Measurements from ENCODE around the gene RGS19.
A peak's percentile ranks its signal among the peaks of the same experiment; 100 is the strongest.
"Not testable (repeated sequence)": the region's sequence is repeated elsewhere in the genome, so short reads cannot be mapped to it uniquely, and the experiment has no call there.

The RGS19 gene, protein sequence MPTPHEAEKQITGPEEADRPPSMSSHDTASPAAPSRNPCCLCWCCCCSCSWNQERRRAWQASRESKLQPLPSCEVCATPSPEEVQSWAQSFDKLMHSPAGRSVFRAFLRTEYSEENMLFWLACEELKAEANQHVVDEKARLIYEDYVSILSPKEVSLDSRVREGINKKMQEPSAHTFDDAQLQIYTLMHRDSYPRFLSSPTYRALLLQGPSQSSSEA

DNA sequence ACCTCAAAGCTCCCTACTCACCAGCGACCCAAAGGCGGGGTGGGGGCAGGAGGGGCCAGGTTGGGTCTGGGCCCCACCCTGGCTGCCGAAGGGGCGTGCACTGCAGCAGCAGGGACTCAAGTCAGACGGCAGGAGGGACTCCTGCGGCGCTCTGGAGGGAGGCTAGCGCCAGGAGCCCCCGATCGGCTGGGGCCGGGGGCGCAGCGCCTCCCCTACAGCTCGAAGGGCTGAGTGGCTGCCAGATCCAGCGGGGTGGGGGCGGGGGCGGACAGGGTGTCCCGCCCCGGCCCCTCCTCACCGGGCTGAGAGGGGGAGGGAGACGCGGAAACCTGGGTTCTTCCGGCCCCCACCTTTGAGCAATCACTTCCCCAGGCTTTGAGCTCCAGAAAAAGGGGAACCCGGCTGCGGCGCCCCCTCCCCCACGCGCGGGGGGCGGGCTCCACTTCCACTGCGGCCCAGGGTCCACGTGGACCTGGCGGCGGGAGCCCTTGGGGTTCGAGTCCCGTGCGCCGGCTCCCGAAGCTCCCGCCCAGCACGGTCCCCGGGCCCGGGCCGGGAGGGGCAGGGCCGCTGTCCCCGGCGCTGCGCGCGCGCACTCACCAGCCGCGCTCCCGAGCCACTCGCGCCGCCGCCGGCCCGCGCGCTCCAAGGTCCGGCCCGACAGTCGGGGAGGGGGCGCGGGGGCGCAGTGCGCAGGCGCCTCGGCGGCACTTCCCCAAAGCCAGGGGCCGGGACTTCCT lies at the start of gene RGS19:
TSS of gene RGS19 (minus strand) at position 246 of the 740 bp plus-strand sequence. CDS start 2,632 bp downstream, outside the sequence.
- peaks cover 5% of the 10 kb centered on the region for H3K4me1 ChIP-seq (ENCODE audit: control insufficient read depth, insufficient read depth, low read length)
- H3K36me3 ChIP-seq (ENCODE audit: control insufficient read depth, insufficient read depth, low read length) = no peaks in the 10 kb centered on the region
- H3K9ac ChIP-seq (ENCODE audit: low read depth, low read length) = peak within 1 kb of the TSS; percentile 60
- peak within 1 kb of the TSS; percentile 73 for H3K4me3 ChIP-seq (ENCODE audit: low read depth, low read length)
- no peaks in the 10 kb centered on the region for H3K9me3 ChIP-seq (ENCODE audit: control insufficient read depth, insufficient read depth, low read length)
- peaks cover 29% of the 10 kb centered on the region for H3K27me3 ChIP-seq (ENCODE audit: control insufficient read depth, insufficient read depth, low read length)

DNA sequence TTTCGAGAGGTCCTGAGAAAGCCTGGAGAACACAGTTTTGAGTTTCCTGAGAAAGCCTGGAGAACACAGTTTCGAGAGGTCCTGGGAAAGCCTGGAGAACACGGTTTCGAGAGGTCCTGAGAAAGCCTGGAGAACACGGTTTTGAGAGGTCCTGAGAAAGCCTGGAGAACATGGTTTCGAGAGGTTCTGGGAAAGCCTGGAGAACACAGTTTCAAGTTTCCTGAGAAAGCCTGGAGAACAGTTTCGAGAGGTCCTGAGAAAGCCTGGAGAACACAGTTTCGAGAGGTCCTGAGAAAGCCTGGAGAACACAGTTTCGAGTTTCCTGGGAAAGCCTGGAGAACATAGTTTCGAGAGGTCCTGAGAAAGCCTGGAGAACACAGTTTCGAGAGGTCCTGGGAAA lies 44.2 kb upstream of the RGS19 start:
- not testable (repeated sequence) for H3K9me3 ChIP-seq (ENCODE audit: control insufficient read depth, insufficient read depth, low read length); H3K4me3 ChIP-seq (ENCODE audit: low read depth, low read length); H3K36me3 ChIP-seq (ENCODE audit: control insufficient read depth, insufficient read depth, low read length); H3K9ac ChIP-seq (ENCODE audit: low read depth, low read length); H3K27me3 ChIP-seq (ENCODE audit: control insufficient read depth, insufficient read depth, low read length); H3K4me1 ChIP-seq (ENCODE audit: control insufficient read depth, insufficient read depth, low read length)

DNA sequence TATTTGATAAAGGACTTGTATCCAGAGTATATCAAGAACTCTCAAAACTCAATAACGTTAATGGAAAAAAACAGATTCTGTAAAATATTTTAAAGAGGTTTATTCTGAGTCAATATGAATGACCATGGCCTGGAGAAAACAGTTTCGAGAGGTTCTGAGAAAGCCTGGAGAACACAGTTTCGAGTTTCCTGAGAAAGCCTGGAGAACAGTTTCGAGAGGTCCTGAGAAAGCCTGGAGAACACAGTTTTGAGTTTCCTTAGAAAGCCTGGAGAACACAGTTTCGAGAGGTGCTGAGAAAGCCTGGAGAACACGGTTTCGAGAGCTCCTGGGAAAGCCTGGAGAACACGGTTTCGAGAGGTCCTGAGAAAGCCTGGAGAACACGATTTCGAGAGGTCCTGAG lies 43.6 kb upstream of the RGS19 start:
- not testable (repeated sequence) for H3K4me1 ChIP-seq (ENCODE audit: control insufficient read depth, insufficient read depth, low read length); H3K4me3 ChIP-seq (ENCODE audit: low read depth, low read length); H3K36me3 ChIP-seq (ENCODE audit: control insufficient read depth, insufficient read depth, low read length); H3K27me3 ChIP-seq (ENCODE audit: control insufficient read depth, insufficient read depth, low read length); H3K9me3 ChIP-seq (ENCODE audit: control insufficient read depth, insufficient read depth, low read length); H3K9ac ChIP-seq (ENCODE audit: low read depth, low read length)

DNA sequence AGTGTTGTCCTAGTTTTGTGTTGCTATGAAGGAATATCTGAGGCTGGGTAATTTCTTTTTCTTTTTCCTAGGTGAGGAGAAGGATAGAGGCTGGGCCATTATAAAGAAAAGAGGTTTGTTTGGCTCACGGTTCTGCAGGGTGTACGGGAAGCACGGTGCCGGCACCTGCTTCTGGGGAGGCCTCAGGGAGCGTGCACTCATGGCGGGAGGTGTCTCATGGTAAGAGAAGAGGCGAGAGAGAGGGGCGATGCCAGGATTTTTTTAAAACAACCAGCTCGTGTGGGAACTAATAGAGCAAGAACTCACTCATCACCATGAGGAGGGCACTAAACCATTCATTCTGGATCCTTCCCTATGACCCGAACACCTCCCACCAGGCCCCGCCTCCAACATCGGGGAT lies 42.3 kb upstream of the RGS19 start:
- Histone ChIP-seq H3K9ac (ENCODE audit: low read depth, low read length) (no peak overlapping the region), H3K27me3 (ENCODE audit: control insufficient read depth, insufficient read depth, low read length) (no peaks in the 10 kb centered on the region), H3K4me1 (ENCODE audit: control insufficient read depth, insufficient read depth, low read length) (no peaks in the 10 kb centered on the region), H3K9me3 (ENCODE audit: control insufficient read depth, insufficient read depth, low read length) (no peaks in the 10 kb centered on the region), H3K4me3 (ENCODE audit: low read depth, low read length) (no peak overlapping the region), H3K36me3 (ENCODE audit: control insufficient read depth, insufficient read depth, low read length) (no peaks in the 10 kb centered on the region)

DNA sequence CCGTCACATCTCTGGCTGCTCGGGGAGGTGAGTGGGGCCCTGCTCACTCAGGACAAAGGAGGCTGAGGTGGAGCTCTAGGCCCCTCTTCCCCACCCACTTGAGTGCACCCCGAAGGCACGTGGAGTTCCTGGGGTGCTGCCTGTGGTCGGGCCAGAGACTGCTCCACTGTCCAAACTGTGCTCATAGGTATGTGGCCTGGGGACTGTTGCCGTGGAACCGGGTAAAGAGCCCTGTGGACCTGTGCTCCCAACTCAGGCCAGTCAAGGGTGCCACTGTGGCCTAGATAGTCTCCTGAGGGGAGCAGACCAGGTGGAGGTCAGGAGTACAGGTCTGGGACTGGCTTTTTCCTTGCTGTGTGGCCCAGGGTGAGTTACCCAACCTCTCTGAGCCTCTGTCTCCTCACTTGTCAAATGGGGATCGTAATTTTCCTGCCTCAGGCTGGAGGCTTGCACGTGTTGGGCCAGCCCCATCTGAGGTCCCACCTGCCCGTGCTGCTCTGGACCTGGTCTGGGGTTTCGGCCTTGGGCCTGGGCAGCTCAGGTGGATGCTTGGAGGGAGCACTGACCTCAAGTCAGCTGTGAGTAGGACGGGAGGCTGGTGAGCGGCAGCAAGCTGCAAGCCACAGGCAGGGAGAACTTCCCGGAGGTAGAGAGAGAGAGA lies 40.5 kb upstream of the RGS19 start:
- no peak overlapping the region for H3K4me3 ChIP-seq (ENCODE audit: low read depth, low read length)
- no peaks in the 10 kb centered on the region for H3K36me3 ChIP-seq (ENCODE audit: control insufficient read depth, insufficient read depth, low read length)
- no peaks in the 10 kb centered on the region for H3K9me3 ChIP-seq (ENCODE audit: control insufficient read depth, insufficient read depth, low read length)
- H3K4me1 ChIP-seq (ENCODE audit: control insufficient read depth, insufficient read depth, low read length) = no peaks in the 10 kb centered on the region
- H3K9ac ChIP-seq (ENCODE audit: low read depth, low read length) = no peak overlapping the region
- no peaks in the 10 kb centered on the region for H3K27me3 ChIP-seq (ENCODE audit: control insufficient read depth, insufficient read depth, low read length)

DNA sequence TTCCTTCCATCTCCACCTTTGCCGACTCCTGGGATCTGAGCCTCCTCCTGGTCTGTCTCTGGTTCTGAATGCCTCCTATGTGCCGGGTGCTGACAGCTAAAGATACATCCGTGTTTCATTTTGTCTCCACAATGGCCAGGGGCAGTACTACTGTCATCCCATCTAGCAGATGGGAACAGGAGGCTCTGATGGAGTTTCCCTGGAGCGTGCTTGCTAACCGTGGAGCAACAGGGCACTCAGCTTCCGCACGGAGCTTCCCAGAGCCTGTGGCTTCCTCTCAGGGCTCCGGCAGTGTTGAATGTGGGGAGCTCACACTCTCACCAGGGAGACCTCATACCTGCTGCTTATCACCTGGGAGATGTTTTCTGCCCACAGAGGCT lies 40.0 kb upstream of the RGS19 start:
- H3K4me1 ChIP-seq (ENCODE audit: control insufficient read depth, insufficient read depth, low read length) = no peaks in the 10 kb centered on the region
- no peaks in the 10 kb centered on the region for H3K27me3 ChIP-seq (ENCODE audit: control insufficient read depth, insufficient read depth, low read length)
- no peaks in the 10 kb centered on the region for H3K9me3 ChIP-seq (ENCODE audit: control insufficient read depth, insufficient read depth, low read length)
- H3K36me3 ChIP-seq (ENCODE audit: control insufficient read depth, insufficient read depth, low read length) = no peaks in the 10 kb centered on the region
- H3K9ac ChIP-seq (ENCODE audit: low read depth, low read length) = no peak overlapping the region
- H3K4me3 ChIP-seq (ENCODE audit: low read depth, low read length) = no peak overlapping the region

DNA sequence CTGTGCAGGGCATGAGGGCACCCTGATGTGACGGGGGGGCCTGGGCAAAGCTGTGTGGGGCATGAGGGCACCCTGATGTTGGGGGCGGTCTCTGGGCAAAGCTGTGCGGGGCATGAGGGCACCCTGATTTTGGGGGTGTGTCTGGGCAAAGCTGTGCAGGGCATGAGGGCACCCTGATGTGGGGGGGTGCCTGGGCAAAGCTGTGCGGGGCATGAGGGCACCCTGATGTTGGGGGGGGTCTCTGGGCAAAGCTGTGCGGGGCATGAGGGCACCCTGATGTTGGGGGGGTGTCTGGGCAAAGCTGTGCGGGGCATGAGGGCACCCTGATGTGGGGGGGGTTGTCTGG lies 38.1 kb upstream of the RGS19 start:
- H3K9ac ChIP-seq (ENCODE audit: low read depth, low read length) = not testable (repeated sequence)

DNA sequence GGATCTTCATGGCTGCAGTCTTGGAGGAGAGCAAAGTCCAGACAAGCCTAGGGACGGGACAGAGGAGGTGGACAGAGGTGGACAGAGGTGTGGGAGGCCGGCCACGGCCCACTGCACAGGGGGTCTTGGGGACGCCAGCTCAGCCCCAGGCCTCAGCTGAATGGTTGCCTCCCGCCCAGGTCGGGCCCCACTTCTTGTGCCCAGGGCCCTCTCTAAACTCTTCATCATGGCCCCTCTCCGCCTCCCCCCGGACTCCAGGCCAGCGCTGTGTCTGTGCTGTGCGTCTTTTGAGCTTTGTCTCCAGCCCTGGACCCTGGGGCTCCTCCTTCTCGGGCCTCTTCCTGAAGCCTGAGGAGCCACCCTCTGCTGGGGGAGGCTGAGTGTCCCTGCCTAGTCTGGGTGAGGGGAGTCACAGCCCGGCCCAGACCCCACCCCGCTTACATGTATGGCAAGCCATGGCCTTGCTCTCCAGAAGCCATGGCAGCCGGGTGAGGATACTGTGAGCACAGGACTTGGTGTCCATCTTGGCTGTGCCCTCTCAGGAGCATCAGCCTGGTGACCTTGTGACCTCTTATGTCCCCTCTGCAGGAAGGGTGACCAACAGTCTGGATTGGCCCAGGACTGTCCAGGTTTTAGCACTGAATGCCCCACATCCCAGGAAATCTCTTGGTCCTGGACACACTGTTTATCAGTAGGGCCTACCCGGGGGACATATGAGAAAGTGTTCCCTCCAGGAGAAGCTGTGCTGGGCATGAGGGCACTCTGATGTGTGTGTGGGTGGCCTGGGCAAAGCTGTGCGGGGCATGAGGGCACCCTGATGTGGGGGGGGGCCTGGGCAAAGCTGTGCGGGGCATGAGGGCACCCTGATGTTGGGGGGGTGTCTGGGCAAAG lies 37.5 kb upstream of the RGS19 start:
- H3K4me3 ChIP-seq (ENCODE audit: low read depth, low read length) = no peak overlapping the region
- H3K36me3 ChIP-seq (ENCODE audit: control insufficient read depth, insufficient read depth, low read length) = no peaks in the 10 kb centered on the region
- H3K9ac ChIP-seq (ENCODE audit: low read depth, low read length) = no peak overlapping the region
- no peaks in the 10 kb centered on the region for H3K9me3 ChIP-seq (ENCODE audit: control insufficient read depth, insufficient read depth, low read length)
- no peaks in the 10 kb centered on the region for H3K4me1 ChIP-seq (ENCODE audit: control insufficient read depth, insufficient read depth, low read length)
- H3K27me3 ChIP-seq (ENCODE audit: control insufficient read depth, insufficient read depth, low read length) = no peaks in the 10 kb centered on the region

More for the DNA sequence above, 38.1 kb upstream of the RGS19 start:
- H3K4me3 ChIP-seq (ENCODE audit: low read depth, low read length); H3K36me3 ChIP-seq (ENCODE audit: control insufficient read depth, insufficient read depth, low read length); H3K27me3 ChIP-seq (ENCODE audit: control insufficient read depth, insufficient read depth, low read length); H3K9me3 ChIP-seq (ENCODE audit: control insufficient read depth, insufficient read depth, low read length); H3K4me1 ChIP-seq (ENCODE audit: control insufficient read depth, insufficient read depth, low read length): not testable (repeated sequence)

DNA sequence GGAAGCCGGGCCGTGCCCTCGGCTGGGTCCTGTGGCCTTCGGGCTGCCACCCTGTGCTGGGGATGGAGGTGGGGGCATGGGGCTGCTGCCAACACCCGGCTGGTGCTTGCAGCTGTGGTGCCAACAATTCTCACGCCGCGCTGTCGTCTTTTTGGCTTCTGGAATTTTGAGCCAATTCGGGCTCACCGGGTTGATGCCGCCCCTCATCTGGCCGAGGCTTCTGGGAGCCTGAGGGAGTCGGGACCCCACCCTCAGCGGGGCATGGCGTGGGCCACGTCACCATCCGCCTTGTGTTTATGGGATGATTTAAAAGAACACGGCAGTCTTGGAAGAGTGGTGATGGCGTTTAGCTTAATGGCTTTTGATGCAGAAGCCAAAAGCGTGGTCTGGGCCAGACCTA lies 36.7 kb upstream of the RGS19 start:
- Histone ChIP-seq H3K27me3 (ENCODE audit: control insufficient read depth, insufficient read depth, low read length) (no peaks in the 10 kb centered on the region), H3K4me1 (ENCODE audit: control insufficient read depth, insufficient read depth, low read length) (no peaks in the 10 kb centered on the region), H3K36me3 (ENCODE audit: control insufficient read depth, insufficient read depth, low read length) (no peaks in the 10 kb centered on the region), H3K9me3 (ENCODE audit: control insufficient read depth, insufficient read depth, low read length) (no peaks in the 10 kb centered on the region), H3K9ac (ENCODE audit: low read depth, low read length) (no peak overlapping the region), H3K4me3 (ENCODE audit: low read depth, low read length) (no peak overlapping the region)

DNA sequence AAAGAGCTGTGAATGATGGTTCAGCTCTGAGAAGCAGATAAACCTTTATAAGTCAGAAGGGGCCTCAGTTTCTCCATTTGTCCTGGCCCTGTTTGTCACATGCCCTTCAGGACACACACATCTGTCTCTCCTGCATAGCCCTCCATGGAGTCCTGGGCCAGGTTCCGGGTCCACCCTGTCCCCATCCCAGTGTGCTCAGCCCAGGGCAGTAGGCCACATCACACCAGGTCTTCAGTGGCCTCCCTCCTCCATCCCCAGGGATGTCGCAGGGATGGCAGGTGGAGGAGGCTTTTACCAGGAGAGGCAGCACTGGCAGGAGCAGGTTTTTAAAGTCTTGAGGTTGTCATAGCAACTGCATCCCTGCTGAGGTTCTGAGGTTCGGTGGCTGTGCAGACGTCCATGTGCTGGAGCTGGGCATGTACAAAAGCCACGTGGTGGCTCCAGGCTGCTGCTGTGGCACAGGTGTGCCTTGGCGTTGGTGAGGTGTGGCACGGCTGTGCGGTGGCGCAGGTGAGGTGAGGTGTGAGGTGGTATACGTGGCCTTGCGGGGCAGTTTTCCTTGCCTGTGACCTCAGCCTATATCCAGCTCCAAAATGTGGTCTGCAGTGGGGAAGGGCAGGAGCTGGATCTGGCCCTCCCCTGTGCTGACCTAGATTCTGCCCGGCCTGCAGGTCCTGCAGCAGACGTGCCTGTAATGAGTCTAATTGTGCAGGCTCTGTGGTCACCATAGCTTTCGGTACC lies 36.0 kb upstream of the RGS19 start:
- Histone ChIP-seq H3K27me3 (ENCODE audit: control insufficient read depth, insufficient read depth, low read length) (no peaks in the 10 kb centered on the region), H3K9ac (ENCODE audit: low read depth, low read length) (no peak overlapping the region), H3K9me3 (ENCODE audit: control insufficient read depth, insufficient read depth, low read length) (no peaks in the 10 kb centered on the region), H3K36me3 (ENCODE audit: control insufficient read depth, insufficient read depth, low read length) (no peaks in the 10 kb centered on the region), H3K4me3 (ENCODE audit: low read depth, low read length) (no peak overlapping the region), H3K4me1 (ENCODE audit: control insufficient read depth, insufficient read depth, low read length) (no peaks in the 10 kb centered on the region)

DNA sequence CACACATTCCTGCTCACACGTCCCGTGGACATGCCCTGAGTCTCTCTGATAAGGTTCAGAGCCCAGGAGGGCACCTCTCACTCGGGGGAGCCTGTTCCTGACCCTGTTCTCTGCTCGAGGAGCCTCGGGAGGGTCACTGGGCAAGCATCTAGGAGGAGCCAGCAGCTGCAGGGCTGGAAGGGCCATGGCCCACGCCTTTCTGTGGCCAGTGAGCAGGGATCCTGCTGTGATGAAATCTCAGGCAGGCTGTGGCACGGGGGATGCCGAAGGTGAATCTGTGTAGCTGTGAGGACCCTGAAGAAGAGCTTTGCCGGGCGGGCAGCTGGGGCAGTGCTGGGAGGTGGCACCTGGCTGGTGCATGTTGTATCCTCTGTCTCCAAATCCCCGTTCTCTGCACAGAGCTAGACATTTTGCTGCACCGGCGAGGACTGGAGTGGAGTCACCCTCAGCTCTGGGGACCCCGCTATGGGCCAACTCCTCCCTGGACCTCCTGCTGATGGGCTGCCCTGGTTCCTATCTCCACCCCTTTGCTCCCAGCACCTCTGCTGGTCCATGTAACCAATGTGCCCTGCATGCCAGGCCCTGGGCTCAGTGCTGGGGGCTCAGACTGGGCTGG lies 35.1 kb upstream of the RGS19 start:
- Histone ChIP-seq H3K9ac (ENCODE audit: low read depth, low read length) (no peak overlapping the region), H3K4me1 (ENCODE audit: control insufficient read depth, insufficient read depth, low read length) (no peaks in the 10 kb centered on the region), H3K27me3 (ENCODE audit: control insufficient read depth, insufficient read depth, low read length) (no peaks in the 10 kb centered on the region), H3K36me3 (ENCODE audit: control insufficient read depth, insufficient read depth, low read length) (no peaks in the 10 kb centered on the region), H3K4me3 (ENCODE audit: low read depth, low read length) (no peak overlapping the region), H3K9me3 (ENCODE audit: control insufficient read depth, insufficient read depth, low read length) (no peaks in the 10 kb centered on the region)
